Measurements from ENCODE around the gene ANO3.

Gene ANO3

DNA sequence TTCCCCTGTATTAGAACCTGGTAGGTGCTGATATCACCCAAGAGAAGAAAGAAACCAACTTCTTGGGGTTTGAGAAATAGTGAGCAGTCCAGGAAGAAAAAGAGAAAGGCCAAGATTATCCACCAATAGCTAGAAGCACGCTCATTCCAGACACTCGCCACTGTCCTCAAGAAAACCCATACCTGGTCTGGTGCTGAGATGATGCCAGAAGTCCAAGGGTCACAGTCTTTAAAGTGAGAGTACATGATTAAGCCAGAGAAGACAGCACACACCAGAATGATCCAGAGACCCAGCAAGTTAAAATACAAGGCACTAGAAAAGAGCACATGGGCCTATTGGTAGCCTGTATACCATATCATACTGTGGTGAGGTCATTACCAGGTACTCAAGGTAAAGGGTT, 366.3 kb downstream of the ANO3 start:
- Histone ChIP-seq H3F3A (ENCODE audit: low read depth) (no peaks in the 10 kb centered on the region), H3K4me3 (ENCODE audit: low read length, poor library complexity, severe bottlenecking) (no peak overlapping the region), H3K4me2 (ENCODE audit: low read depth, low read length, poor library complexity, severe bottlenecking) (no peak overlapping the region), H3K4me1 (ENCODE audit: insufficient read depth, low read length, poor library complexity, severe bottlenecking) (peaks cover 8% of the 10 kb centered on the region), H3K9ac (ENCODE audit: low read depth, low read length, poor library complexity, severe bottlenecking) (no peak overlapping the region), H3K27me3 (ENCODE audit: insufficient read depth, low read length, poor library complexity, severe bottlenecking) (no peaks in the 10 kb centered on the region), H3K36me3 (ENCODE audit: insufficient read depth, low read length) (no peaks in the 10 kb centered on the region), H2AFZ (ENCODE audit: low read length) (no peak overlapping the region), H3K79me2 (ENCODE audit: insufficient read depth, low read length) (no peaks in the 10 kb centered on the region), H3K9me2 (replicated peaks; ENCODE audit: low read depth, low read length) (no peaks in the 10 kb centered on the region), H3K9me3 (ENCODE audit: insufficient read depth, low read depth, low read length) (no peaks in the 10 kb centered on the region), H4K20me1 (ENCODE audit: insufficient read depth, low read length, poor library complexity, severe bottlenecking) (no peaks in the 10 kb centered on the region)
- TF ChIP-seq EZH2phosphoT487 (IDR thresholded peaks at IDR 0.05; ENCODE audit: borderline replicate concordance): no peak
- TF ChIP-seq, protein P1, sequence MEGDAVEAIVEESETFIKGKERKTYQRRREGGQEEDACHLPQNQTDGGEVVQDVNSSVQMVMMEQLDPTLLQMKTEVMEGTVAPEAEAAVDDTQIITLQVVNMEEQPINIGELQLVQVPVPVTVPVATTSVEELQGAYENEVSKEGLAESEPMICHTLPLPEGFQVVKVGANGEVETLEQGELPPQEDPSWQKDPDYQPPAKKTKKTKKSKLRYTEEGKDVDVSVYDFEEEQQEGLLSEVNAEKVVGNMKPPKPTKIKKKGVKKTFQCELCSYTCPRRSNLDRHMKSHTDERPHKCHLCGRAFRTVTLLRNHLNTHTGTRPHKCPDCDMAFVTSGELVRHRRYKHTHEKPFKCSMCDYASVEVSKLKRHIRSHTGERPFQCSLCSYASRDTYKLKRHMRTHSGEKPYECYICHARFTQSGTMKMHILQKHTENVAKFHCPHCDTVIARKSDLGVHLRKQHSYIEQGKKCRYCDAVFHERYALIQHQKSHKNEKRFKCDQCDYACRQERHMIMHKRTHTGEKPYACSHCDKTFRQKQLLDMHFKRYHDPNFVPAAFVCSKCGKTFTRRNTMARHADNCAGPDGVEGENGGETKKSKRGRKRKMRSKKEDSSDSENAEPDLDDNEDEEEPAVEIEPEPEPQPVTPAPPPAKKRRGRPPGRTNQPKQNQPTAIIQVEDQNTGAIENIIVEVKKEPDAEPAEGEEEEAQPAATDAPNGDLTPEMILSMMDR (conservative IDR thresholded peaks at IDR 0.05; ENCODE audit: low read length): no peak

DNA sequence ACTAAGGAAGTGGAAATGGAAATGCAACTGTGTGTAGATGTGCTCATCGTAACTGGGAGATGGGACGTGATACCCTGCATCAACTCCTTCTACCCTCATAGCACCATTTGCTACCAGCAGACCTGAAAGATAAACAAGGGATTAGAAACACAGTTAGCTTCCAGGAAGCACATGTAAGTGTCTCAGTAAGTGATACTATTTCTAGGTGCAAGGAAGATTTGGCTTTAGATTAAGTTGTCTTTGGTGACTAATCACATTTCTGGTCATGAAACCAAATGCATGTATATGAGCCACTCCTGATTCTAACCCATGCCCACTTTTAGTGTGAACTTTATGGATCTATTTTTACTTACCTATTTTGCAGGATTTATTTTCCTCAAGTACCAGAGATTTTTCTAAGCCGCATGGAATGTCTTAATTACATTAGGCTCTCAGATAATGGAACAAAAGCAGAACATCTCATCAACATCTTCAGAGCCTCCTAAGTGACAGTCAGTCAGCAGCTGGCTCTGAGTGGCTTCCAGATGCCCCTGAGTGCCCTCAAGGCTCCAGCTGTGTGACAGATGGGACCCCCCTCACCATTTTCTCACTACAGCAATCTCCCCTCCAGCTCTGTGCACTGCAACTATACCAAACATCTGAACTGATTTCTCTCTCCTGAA, 368.8 kb downstream of the ANO3 start:
- no peaks in the 10 kb centered on the region for H3K27me3 ChIP-seq (ENCODE audit: insufficient read depth, low read length, poor library complexity, severe bottlenecking)
- H3K9me3 ChIP-seq (ENCODE audit: insufficient read depth, low read depth, low read length): no peaks in the 10 kb centered on the region
- H4K20me1 ChIP-seq (ENCODE audit: insufficient read depth, low read length, poor library complexity, severe bottlenecking): no peaks in the 10 kb centered on the region
- H3K36me3 ChIP-seq (ENCODE audit: insufficient read depth, low read length): no peaks in the 10 kb centered on the region
- no peaks in the 10 kb centered on the region for H3F3A ChIP-seq (ENCODE audit: low read depth)
- H2AFZ ChIP-seq (ENCODE audit: low read length): no peak overlapping the region
- TF ChIP-seq, protein P1 (conservative IDR thresholded peaks at IDR 0.05; ENCODE audit: low read length): no peak
- TF ChIP-seq EZH2phosphoT487 (IDR thresholded peaks at IDR 0.05; ENCODE audit: borderline replicate concordance): no peak
- H3K4me3 ChIP-seq (ENCODE audit: low read length, poor library complexity, severe bottlenecking): no peak overlapping the region
- no peak overlapping the region for H3K4me2 ChIP-seq (ENCODE audit: low read depth, low read length, poor library complexity, severe bottlenecking)
- H3K9me2 ChIP-seq (replicated peaks; ENCODE audit: low read depth, low read length): no peaks in the 10 kb centered on the region
- H3K79me2 ChIP-seq (ENCODE audit: insufficient read depth, low read length): no peaks in the 10 kb centered on the region
- peaks cover 8% of the 10 kb centered on the region for H3K4me1 ChIP-seq (ENCODE audit: insufficient read depth, low read length, poor library complexity, severe bottlenecking)
- H3K9ac ChIP-seq (ENCODE audit: low read depth, low read length, poor library complexity, severe bottlenecking): no peak overlapping the region

DNA sequence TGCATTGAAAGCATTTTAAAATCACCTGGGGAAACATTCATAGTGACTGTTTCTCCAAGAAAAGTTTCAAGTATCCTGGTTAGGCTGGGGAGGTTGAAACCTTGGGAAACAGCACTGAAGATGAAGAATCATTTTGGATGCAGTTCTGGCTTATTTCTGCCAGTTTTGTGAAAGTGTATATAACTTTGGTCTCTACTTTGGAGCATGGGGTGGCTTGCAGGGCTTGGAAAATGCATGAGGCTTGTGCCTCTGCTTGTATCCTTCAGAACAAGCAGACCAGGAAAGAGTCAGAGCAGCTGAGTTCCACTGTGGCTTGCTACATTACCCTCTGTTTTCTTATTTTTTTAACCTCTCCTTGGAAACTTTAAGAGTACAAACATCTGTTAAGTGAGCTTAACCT, 370.5 kb downstream of the ANO3 start:
- Histone ChIP-seq H3K4me2 (ENCODE audit: low read depth, low read length, poor library complexity, severe bottlenecking) (no peak overlapping the region), H3K9ac (ENCODE audit: low read depth, low read length, poor library complexity, severe bottlenecking) (no peak overlapping the region), H3K9me3 (ENCODE audit: insufficient read depth, low read depth, low read length) (no peaks in the 10 kb centered on the region), H3K4me1 (ENCODE audit: insufficient read depth, low read length, poor library complexity, severe bottlenecking) (peaks cover 8% of the 10 kb centered on the region), H4K20me1 (ENCODE audit: insufficient read depth, low read length, poor library complexity, severe bottlenecking) (no peaks in the 10 kb centered on the region), H2AFZ (ENCODE audit: low read length) (no peak overlapping the region), H3K9me2 (replicated peaks; ENCODE audit: low read depth, low read length) (no peaks in the 10 kb centered on the region), H3K79me2 (ENCODE audit: insufficient read depth, low read length) (no peaks in the 10 kb centered on the region), H3K36me3 (ENCODE audit: insufficient read depth, low read length) (no peaks in the 10 kb centered on the region), H3K27me3 (ENCODE audit: insufficient read depth, low read length, poor library complexity, severe bottlenecking) (no peaks in the 10 kb centered on the region), H3F3A (ENCODE audit: low read depth) (no peaks in the 10 kb centered on the region), H3K4me3 (ENCODE audit: low read length, poor library complexity, severe bottlenecking) (no peak overlapping the region)
- TF ChIP-seq EZH2phosphoT487 (IDR thresholded peaks at IDR 0.05; ENCODE audit: borderline replicate concordance): no peak
- TF ChIP-seq, protein P1 (conservative IDR thresholded peaks at IDR 0.05; ENCODE audit: low read length): no peak
